GM23248 (cell line): Measurements from ENCODE around the gene IL19.

Experiments
- EZH2 ChIP-seq: fragments of 200-600 bp; sonication (generic); IDR thresholded peaks from 2 replicates; pipeline ENCODE4 v1.6.1; 2018; ENCODE audit warnings: antibody characterized with exemption, mild to moderate bottlenecking; ENCODE audit not compliant: insufficient read depth, poor library complexity, severe bottlenecking
- EZH2phosphoT487 ChIP-seq: fragments of 200-600 bp; sonication (generic); IDR thresholded peaks from 2 replicates; pipeline ENCODE4 v1.6.1; 2018; ENCODE audit warnings: antibody characterized with exemption, moderate library complexity, mild to moderate bottlenecking, low read depth; ENCODE audit not compliant: insufficient read depth

- TF ChIP-seq EZH2 (no peak), EZH2phosphoT487 (no peak)
These were observed 37.6 kb upstream of the IL19 start for GRCh38 chr1:206732992-206733391.
